IPS-20b (cell line): ENCODE measurements around the gene RGL4.

ENCODE experiments used
- H3K27ac ChIP-seq: one replicate; pipeline ENCODE4 v1.5.1; 2013; ENCODE audit warnings: low read length
- H3K27me3 ChIP-seq: 2 replicates; pipeline ENCODE4 v1.6.1; 2013; ENCODE audit warnings: mild to moderate bottlenecking, low read length, inconsistent platforms; ENCODE audit not compliant: insufficient read depth
- H3K36me3 ChIP-seq: 2 replicates; pipeline ENCODE4 v1.6.1; 2013; ENCODE audit warnings: low read depth, mild to moderate bottlenecking, inconsistent platforms, low read length, moderate library complexity; ENCODE audit not compliant: insufficient read depth
- H3K4me1 ChIP-seq: 2 replicates; pipeline ENCODE4 v1.6.1; 2013; ENCODE audit warnings: mild to moderate bottlenecking, control low read depth, inconsistent platforms, low read length, moderate library complexity; ENCODE audit not compliant: insufficient read depth
- H3K4me3 ChIP-seq: 2 replicates; pipeline ENCODE4 v1.5.1; 2013; ENCODE audit warnings: mild to moderate bottlenecking, low read length, inconsistent platforms
- H3K9ac ChIP-seq: 2 replicates; pipeline ENCODE4 v1.6.1; 2013; ENCODE audit warnings: low read depth, mild to moderate bottlenecking, inconsistent platforms, low read length, moderate library complexity
- H3K9me3 ChIP-seq: 2 replicates; pipeline ENCODE4 v1.6.1; 2013; ENCODE audit warnings: mild to moderate bottlenecking, low read depth, low read length, inconsistent platforms; ENCODE audit not compliant: insufficient read depth

Gene RGL4

GRCh38 chr22:23693979-23694680 is 3.3 kb downstream of the RGL4 start:
- H3K4me3 ChIP-seq: no peak overlapping the region
- H3K27ac ChIP-seq: no peak overlapping the region
- H3K4me1 ChIP-seq: no peaks in the 10 kb centered on the region
- no peaks in the 10 kb centered on the region for H3K27me3 ChIP-seq
- H3K9ac ChIP-seq: no peak overlapping the region
- no peaks in the 10 kb centered on the region for H3K9me3 ChIP-seq
- H3K36me3 ChIP-seq: peaks cover 44% of the 10 kb centered on the region

GRCh38 chr22:23695141-23695540 is 4.3 kb downstream of the RGL4 start:
- Histone ChIP-seq H3K9me3 (no peaks in the 10 kb centered on the region), H3K4me1 (no peaks in the 10 kb centered on the region), H3K27me3 (no peaks in the 10 kb centered on the region), H3K36me3 (peaks cover 49% of the 10 kb centered on the region), H3K9ac (no peak overlapping the region), H3K4me3 (no peak overlapping the region), H3K27ac (no peak overlapping the region)

GRCh38 chr22:23695571-23696325 is 4.9 kb downstream of the RGL4 start:
- no peak overlapping the region for H3K27ac ChIP-seq
- no peaks in the 10 kb centered on the region for H3K27me3 ChIP-seq
- no peak overlapping the region for H3K4me3 ChIP-seq
- H3K36me3 ChIP-seq: peaks cover 51% of the 10 kb centered on the region
- no peaks in the 10 kb centered on the region for H3K9me3 ChIP-seq
- no peak overlapping the region for H3K9ac ChIP-seq
- no peaks in the 10 kb centered on the region for H3K4me1 ChIP-seq

- no peaks in the 10 kb centered on the region for H3K4me1 ChIP-seq
- H3K27me3 ChIP-seq: no peaks in the 10 kb centered on the region
- H3K4me3 ChIP-seq: no peak overlapping the region
- H3K9me3 ChIP-seq: no peaks in the 10 kb centered on the region
- H3K36me3 ChIP-seq: peaks cover 56% of the 10 kb centered on the region
- no peak overlapping the region for H3K27ac ChIP-seq
- H3K9ac ChIP-seq: no peak overlapping the region
Observed at GRCh38 chr22:23696326-23696851, 5.6 kb downstream of the RGL4 start.

- H3K4me1 ChIP-seq: no peaks in the 10 kb centered on the region
- peaks cover 65% of the 10 kb centered on the region for H3K36me3 ChIP-seq
- no peak overlapping the region for H3K4me3 ChIP-seq
- no peaks in the 10 kb centered on the region for H3K9me3 ChIP-seq
- no peak overlapping the region for H3K9ac ChIP-seq
- no peak overlapping the region for H3K27ac ChIP-seq
- no peaks in the 10 kb centered on the region for H3K27me3 ChIP-seq
Observed at GRCh38 chr22:23697031-23697970, 6.5 kb downstream of the RGL4 start.

- Histone ChIP-seq H3K4me1 (no peaks in the 10 kb centered on the region), H3K9me3 (no peaks in the 10 kb centered on the region), H3K27ac (no peak overlapping the region), H3K4me3 (no peak overlapping the region), H3K27me3 (no peaks in the 10 kb centered on the region), H3K9ac (no peak overlapping the region), H3K36me3 (peaks cover 68% of the 10 kb centered on the region)
Observed at GRCh38 chr22:23698094-23698493, 7.3 kb downstream of the RGL4 start.

GRCh38 chr22:23698673-23699235 is 7.9 kb downstream of the RGL4 start:
- no peaks in the 10 kb centered on the region for H3K27me3 ChIP-seq
- no peak overlapping the region for H3K9ac ChIP-seq
- H3K4me3 ChIP-seq: no peak overlapping the region
- H3K27ac ChIP-seq: no peak overlapping the region
- H3K36me3 ChIP-seq: peaks cover 68% of the 10 kb centered on the region
- no peaks in the 10 kb centered on the region for H3K9me3 ChIP-seq
- no peaks in the 10 kb centered on the region for H3K4me1 ChIP-seq

GRCh38 chr22:23700706-23701105 is 9.9 kb downstream of the RGL4 start:
- Histone ChIP-seq H3K27me3 (no peaks in the 10 kb centered on the region), H3K36me3 (peaks cover 73% of the 10 kb centered on the region), H3K27ac (no peak overlapping the region), H3K4me1 (no peaks in the 10 kb centered on the region), H3K4me3 (no peak overlapping the region), H3K9me3 (no peaks in the 10 kb centered on the region), H3K9ac (no peak overlapping the region)

- Histone ChIP-seq H3K4me1 (no peaks in the 10 kb centered on the region), H3K9ac (no peak overlapping the region), H3K27me3 (no peaks in the 10 kb centered on the region), H3K4me3 (no peak overlapping the region), H3K9me3 (no peaks in the 10 kb centered on the region), H3K36me3 (peaks cover 97% of the 10 kb centered on the region), H3K27ac (no peak overlapping the region)
Observed at GRCh38 chr22:23704062-23704461, 13.2 kb downstream of the RGL4 start.

- H3K4me1 ChIP-seq: no peaks in the 10 kb centered on the region
- H3K9ac ChIP-seq: no peak overlapping the region
- H3K27me3 ChIP-seq: no peaks in the 10 kb centered on the region
- H3K36me3 ChIP-seq: peaks cover 97% of the 10 kb centered on the region
- H3K4me3 ChIP-seq: no peak overlapping the region
- no peak overlapping the region for H3K27ac ChIP-seq
- H3K9me3 ChIP-seq: no peaks in the 10 kb centered on the region
Observed at GRCh38 chr22:23704829-23705228, 14.0 kb downstream of the RGL4 start.

GRCh38 chr22:23705358-23705757 is 14.5 kb downstream of the RGL4 start:
- H3K27me3 ChIP-seq: no peaks in the 10 kb centered on the region
- no peak overlapping the region for H3K4me3 ChIP-seq
- H3K9me3 ChIP-seq: no peaks in the 10 kb centered on the region
- no peak overlapping the region for H3K9ac ChIP-seq
- H3K27ac ChIP-seq: no peak overlapping the region
- H3K36me3 ChIP-seq: peaks cover 97% of the 10 kb centered on the region
- no peaks in the 10 kb centered on the region for H3K4me1 ChIP-seq
